ENCODE measurements around the gene L3MBTL4. TPM values are rescaled to one million over a fixed set of nuclear protein-coding genes. Genes with fewer than 3 reads are reported as not detected.

L3MBTL4 gene
- total RNA-seq, 1 experiment from 2014 or later, result not detected

DNA sequence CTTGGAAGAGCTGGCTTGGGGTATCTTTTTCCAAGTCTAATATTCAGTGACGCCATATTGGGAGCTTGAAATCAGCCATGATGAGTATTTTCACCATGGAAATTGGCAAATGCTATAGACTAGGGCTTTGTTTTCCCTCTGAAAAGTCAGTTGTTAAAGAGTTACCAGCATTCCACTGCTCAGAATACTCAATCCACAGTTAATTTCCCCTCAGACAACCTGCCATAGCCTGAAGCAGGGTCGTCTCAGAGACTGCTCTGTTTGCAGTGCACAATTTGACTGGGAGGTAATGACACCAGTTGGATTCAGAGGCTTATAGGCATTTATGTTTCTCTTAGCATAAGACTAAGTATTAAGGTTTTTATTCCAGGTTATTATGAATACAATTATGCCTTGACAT is 483.9 kb downstream of the L3MBTL4 start:
- Histone ChIP-seq H3K4me2 (ENCODE audit: low read length) (no peak overlapping the region), H3K9ac (ENCODE audit: low read length) (no peak overlapping the region), H3K4me3 (replicated peaks in 1 of 2; ENCODE audit: low read depth in 1 of 2, low read length in 2 of 2) (no peak overlapping the region), H3K27ac (ENCODE audit: low read depth, low read length) (no peak overlapping the region), H3K27me3 (ENCODE audit: insufficient read depth, low read length) (no peaks in the 10 kb centered on the region), H3K9me2 (ENCODE audit: insufficient read depth) (no peaks in the 10 kb centered on the region), H4K20me1 (ENCODE audit: insufficient read depth) (no peaks in the 10 kb centered on the region), H3K9me3 (ENCODE audit: control insufficient read depth in 1 of 2, insufficient read depth in 1 of 2, low read depth in 1 of 2, low read length in 2 of 2) (peaks cover 13 to 15% of the 10 kb centered on the region in 2 experiments; a peak in 2 of 4 replicates), H3K4me1 (ENCODE audit: control insufficient read depth in 1 of 2, insufficient read depth in 2 of 2, low read length in 2 of 2) (no peaks in the 10 kb centered on the region), H2AFZ (ENCODE audit: low read depth, low read length, poor library complexity, severe bottlenecking) (no peak overlapping the region), H3K36me3 (ENCODE audit: control insufficient read depth in 1 of 2, insufficient read depth in 2 of 2, low read length in 2 of 2) (no peaks in the 10 kb centered on the region), H3K79me2 (ENCODE audit: insufficient read depth, low read length) (no peaks in the 10 kb centered on the region)
- intact Hi-C loops (cut with micrococcal nuclease), result no loop called here
- ATAC-seq (no peak), DNase-seq (ENCODE audit: low read depth, low spot score) (no peak)
- ChIA-PET CTCF (no interaction called here), RAD21 (ENCODE audit: low non-redundant PET in 1 of 2, low total read pairs in 2 of 2, uncharacterized antibody in 2 of 2, unreplicated experiment in 2 of 2) (no interaction called here), POLR2A (no interaction called here)
- BruUV-seq (replicated peaks), result no TSS peak
- TF ChIP-seq POLR2A (IDR thresholded peaks at IDR 0.05; ENCODE audit: borderline replicate concordance, extremely low read depth, insufficient read depth, insufficient read length), result no peak
- no peak for TF ChIP-seq ZFX (IDR thresholded peaks at IDR 0.05)
- TF ChIP-seq POLR2AphosphoS5 (IDR thresholded peaks at IDR 0.05; ENCODE audit: low read depth, low read length), result no peak
- TF ChIP-seq, protein P1, sequence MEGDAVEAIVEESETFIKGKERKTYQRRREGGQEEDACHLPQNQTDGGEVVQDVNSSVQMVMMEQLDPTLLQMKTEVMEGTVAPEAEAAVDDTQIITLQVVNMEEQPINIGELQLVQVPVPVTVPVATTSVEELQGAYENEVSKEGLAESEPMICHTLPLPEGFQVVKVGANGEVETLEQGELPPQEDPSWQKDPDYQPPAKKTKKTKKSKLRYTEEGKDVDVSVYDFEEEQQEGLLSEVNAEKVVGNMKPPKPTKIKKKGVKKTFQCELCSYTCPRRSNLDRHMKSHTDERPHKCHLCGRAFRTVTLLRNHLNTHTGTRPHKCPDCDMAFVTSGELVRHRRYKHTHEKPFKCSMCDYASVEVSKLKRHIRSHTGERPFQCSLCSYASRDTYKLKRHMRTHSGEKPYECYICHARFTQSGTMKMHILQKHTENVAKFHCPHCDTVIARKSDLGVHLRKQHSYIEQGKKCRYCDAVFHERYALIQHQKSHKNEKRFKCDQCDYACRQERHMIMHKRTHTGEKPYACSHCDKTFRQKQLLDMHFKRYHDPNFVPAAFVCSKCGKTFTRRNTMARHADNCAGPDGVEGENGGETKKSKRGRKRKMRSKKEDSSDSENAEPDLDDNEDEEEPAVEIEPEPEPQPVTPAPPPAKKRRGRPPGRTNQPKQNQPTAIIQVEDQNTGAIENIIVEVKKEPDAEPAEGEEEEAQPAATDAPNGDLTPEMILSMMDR (IDR thresholded peaks at IDR 0.05 in 2 of 3, conservative IDR thresholded peaks at IDR 0.05 in 1 of 3; ENCODE audit: borderline replicate concordance in 1 of 3, insufficient read depth in 1 of 3, low read depth in 2 of 3, low read length in 2 of 3), result no peak
- TF ChIP-seq, protein P2, sequence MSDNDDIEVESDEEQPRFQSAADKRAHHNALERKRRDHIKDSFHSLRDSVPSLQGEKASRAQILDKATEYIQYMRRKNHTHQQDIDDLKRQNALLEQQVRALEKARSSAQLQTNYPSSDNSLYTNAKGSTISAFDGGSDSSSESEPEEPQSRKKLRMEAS (IDR thresholded peaks at IDR 0.05), result no peak
- TF ChIP-seq, protein P3, sequence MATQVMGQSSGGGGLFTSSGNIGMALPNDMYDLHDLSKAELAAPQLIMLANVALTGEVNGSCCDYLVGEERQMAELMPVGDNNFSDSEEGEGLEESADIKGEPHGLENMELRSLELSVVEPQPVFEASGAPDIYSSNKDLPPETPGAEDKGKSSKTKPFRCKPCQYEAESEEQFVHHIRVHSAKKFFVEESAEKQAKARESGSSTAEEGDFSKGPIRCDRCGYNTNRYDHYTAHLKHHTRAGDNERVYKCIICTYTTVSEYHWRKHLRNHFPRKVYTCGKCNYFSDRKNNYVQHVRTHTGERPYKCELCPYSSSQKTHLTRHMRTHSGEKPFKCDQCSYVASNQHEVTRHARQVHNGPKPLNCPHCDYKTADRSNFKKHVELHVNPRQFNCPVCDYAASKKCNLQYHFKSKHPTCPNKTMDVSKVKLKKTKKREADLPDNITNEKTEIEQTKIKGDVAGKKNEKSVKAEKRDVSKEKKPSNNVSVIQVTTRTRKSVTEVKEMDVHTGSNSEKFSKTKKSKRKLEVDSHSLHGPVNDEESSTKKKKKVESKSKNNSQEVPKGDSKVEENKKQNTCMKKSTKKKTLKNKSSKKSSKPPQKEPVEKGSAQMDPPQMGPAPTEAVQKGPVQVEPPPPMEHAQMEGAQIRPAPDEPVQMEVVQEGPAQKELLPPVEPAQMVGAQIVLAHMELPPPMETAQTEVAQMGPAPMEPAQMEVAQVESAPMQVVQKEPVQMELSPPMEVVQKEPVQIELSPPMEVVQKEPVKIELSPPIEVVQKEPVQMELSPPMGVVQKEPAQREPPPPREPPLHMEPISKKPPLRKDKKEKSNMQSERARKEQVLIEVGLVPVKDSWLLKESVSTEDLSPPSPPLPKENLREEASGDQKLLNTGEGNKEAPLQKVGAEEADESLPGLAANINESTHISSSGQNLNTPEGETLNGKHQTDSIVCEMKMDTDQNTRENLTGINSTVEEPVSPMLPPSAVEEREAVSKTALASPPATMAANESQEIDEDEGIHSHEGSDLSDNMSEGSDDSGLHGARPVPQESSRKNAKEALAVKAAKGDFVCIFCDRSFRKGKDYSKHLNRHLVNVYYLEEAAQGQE (IDR thresholded peaks at IDR 0.05; ENCODE audit: low read depth), result no peak
- TF ChIP-seq CBX3 (IDR thresholded peaks at IDR 0.05; ENCODE audit: low read depth), result no peak
- no peak for TF ChIP-seq ELF1 (IDR thresholded peaks at IDR 0.05; ENCODE audit: borderline replicate concordance, low read depth)
- TF ChIP-seq SIN3A (IDR thresholded peaks at IDR 0.05; ENCODE audit: low read depth), result no peak
- TF ChIP-seq EZH2phosphoT487 (IDR thresholded peaks at IDR 0.05; ENCODE audit: borderline replicate concordance), result no peak
- TF ChIP-seq SRF (IDR thresholded peaks at IDR 0.05; ENCODE audit: low read depth), result no peak
- TF ChIP-seq ZNF274 (IDR thresholded peaks at IDR 0.05; ENCODE audit: low read depth, low read length), result no peak
- TF ChIP-seq CEBPB (IDR thresholded peaks at IDR 0.05; ENCODE audit: low read depth), result no peak
- no peak for TF ChIP-seq JUND (IDR thresholded peaks at IDR 0.05)
- no peak for TF ChIP-seq RAD21 (IDR thresholded peaks at IDR 0.05; ENCODE audit: low read depth)
- TF ChIP-seq, protein P4, sequence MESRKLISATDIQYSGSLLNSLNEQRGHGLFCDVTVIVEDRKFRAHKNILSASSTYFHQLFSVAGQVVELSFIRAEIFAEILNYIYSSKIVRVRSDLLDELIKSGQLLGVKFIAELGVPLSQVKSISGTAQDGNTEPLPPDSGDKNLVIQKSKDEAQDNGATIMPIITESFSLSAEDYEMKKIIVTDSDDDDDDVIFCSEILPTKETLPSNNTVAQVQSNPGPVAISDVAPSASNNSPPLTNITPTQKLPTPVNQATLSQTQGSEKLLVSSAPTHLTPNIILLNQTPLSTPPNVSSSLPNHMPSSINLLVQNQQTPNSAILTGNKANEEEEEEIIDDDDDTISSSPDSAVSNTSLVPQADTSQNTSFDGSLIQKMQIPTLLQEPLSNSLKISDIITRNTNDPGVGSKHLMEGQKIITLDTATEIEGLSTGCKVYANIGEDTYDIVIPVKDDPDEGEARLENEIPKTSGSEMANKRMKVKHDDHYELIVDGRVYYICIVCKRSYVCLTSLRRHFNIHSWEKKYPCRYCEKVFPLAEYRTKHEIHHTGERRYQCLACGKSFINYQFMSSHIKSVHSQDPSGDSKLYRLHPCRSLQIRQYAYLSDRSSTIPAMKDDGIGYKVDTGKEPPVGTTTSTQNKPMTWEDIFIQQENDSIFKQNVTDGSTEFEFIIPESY (IDR thresholded peaks at IDR 0.05; ENCODE audit: extremely low read depth, insufficient replicate concordance, low read length), result no peak
